Stimulated activated CD8-positive, alpha-beta memory T cell treated with anti-CD3 and anti-CD28 coated beads, Interleukin-7, amount 100 ng/mL, for 24 hours (primary cell): Measurements from ENCODE around the gene SNX2.

Experiments
- DNase-seq: peaks from one replicate; pipeline ENCODE4 v3.0.0-alpha.2; 2020; ENCODE audit warnings: low read depth

SNX2 gene

DNA sequence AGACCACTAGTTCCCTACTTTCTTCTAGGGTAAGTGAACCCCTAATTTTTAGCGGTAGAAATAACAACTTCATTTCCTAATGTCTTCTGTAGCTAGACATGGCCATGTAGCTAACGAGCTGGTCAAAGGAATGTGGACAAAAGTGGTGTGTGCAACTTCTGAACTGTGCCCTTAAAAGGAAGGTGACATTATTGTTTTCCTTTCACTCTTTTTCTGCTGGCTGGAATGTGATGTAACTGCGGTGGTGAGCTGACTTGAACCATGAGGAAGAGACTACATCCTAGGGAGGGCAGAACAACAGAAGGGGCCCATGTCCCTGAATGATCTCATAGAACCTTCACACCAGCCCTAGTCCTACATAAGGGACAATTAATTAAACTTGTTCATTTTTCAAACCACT, 1.3 kb upstream of the SNX2 start:
- no peak for DNase-seq

GRCh38 chr5:122774519-122774860, 390 bp upstream of the SNX2 start:
- no peak for DNase-seq

- no peak for DNase-seq
Observed at GRCh38 chr5:122775550-122776542, 966 bp downstream of the SNX2 start.

DNA sequence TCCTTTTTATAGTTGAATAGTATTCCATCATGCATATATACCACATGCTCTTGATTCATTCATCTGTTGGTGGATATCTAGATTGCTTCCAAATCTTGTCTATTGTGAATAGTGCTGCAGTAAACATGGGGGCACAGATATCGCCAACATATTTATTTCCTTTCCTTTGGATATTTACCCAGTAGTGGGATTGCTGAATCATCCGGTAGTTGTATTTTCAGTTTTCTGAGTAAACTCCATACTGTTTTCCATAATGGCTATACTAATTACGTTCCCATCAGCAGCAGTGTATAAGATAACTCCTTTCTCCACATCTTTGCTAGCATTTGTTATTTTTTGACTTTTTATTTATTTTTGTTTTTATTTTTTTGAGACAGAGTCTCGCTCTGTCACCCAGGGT, 3.3 kb downstream of the SNX2 start:
- DNase-seq, result no peak

DNA sequence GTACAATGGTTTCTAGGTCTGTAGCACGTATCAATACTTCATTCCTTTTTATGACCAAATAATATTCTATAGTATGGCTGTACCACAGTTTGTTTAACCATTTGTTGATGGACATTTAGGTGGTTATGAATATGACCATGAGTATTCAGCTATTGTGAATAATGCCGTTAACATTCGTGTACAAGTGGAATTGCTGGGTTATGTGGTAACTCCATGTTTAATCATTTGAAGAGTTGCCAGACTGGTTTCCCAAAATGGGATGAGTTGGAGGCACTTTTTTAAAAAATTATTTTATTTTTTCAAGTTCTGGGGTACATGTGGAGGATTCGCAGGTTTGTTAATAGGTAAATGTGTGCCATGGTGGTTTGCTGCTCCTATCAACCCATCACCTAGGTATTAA, 4.6 kb downstream of the SNX2 start:
- DNase-seq, result no peak

- DNase-seq, result no peak
Observed at GRCh38 chr5:122780296-122780695, 5.4 kb downstream of the SNX2 start.

DNA sequence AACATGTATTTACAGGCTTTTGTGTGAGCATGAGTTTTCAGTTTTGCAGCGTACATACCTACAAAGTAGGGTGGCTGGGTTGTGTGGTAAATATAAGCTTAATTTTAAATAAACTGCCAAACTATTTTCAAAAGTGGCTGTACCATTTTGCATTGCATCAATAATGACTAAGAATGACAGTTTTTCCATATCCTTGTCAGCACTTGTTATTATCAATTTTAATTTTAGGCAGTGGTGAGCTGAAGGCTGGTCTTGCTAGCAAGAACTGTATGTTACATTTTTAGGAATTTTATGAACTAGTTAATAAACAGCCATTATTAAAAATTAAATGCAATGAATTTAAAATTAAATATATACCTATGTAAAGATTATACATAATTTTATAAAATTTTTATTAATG, 6.6 kb downstream of the SNX2 start:
- DNase-seq, result no peak

DNA sequence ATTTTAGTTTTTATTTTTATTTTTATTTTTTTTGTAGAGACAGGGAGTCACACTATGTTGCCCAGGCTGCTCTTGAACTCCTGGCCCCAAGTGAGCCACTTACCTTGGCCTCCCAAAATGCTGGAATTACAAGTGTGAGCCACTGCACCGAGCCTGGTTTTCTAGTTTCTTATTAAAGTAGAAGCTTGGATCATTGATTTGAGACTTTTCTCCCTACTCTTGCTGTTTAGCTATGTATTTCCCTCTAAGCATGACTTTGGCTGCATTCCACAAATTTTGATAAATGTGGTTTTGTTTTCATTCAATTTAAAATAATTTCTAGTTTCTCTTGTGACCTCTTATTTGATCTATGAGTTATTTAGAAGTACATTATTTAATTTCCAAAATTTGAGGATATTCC, 10.4 kb downstream of the SNX2 start:
- DNase-seq, result no peak

DNA sequence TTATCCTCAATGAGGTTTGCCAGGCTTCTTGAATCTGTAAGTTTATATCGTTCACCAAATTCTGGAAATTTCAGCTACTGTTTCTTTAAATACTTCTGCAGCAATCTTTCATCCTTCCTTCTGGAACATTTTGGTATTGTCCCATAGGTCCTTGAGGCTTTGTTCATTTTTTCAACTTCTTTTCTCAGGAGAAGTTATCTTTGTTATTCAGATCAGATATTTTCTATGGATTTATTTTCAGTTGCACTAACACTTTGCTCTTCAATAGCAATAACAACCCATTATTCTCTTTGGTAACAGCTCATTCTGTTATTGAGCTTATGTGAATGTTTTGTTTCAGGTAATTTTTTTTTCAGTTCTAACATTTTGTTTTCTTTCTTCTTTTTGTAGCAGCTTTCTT, 13.5 kb downstream of the SNX2 start:
- DNase-seq, result no peak

DNA sequence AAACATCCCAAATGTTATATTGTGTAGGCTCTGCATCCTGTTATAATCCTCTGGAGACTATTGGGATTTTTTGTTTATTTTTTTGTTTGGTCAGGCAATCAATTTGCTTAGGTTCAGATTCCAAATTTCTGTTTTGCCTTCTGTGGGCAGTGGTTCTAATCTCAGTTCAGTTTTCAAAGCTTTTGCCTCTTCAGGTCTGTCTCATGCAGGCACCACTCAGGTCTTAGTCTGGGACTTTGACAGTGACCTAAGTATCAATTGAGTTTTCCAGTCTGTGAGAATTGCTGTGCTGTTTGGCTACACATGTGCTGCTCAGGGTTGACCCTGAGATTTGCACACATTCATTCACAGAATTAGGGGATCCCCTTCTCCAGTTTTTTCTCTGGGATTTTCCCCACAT, 14.1 kb downstream of the SNX2 start:
- no peak for DNase-seq

DNA sequence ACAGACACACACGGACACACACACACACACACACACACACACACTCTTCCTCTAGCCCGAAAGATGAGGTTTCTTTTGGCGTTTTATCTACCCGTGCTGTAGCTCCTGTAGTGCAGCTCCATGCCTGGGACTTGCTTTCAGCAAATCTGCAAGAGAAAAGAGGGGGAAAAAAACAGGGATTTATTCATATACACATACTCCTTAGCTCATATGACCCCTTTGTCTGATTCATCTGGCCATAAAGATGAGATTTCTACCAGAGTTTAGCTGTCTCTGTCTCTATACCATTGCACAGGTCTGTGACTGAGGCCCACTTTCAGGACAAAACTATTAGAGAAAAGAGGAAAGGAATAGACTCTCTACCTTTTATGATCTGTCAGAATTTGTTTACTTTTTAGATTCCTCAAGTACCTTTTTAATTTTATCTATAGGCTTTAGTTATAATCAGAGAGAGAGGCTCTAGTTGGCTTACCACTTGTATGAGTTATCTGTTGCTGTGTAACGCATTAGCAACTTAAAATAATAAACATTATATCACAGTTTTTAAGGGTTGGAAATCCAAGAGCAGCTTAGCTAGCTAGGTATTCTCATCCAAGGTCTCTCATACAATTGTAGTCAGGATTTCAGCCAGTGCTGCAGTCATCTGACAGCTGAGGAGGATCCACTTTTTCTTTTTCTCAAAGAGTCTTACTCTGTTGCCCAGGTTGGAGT, 14.7 kb downstream of the SNX2 start:
- no peak for DNase-seq

DNA sequence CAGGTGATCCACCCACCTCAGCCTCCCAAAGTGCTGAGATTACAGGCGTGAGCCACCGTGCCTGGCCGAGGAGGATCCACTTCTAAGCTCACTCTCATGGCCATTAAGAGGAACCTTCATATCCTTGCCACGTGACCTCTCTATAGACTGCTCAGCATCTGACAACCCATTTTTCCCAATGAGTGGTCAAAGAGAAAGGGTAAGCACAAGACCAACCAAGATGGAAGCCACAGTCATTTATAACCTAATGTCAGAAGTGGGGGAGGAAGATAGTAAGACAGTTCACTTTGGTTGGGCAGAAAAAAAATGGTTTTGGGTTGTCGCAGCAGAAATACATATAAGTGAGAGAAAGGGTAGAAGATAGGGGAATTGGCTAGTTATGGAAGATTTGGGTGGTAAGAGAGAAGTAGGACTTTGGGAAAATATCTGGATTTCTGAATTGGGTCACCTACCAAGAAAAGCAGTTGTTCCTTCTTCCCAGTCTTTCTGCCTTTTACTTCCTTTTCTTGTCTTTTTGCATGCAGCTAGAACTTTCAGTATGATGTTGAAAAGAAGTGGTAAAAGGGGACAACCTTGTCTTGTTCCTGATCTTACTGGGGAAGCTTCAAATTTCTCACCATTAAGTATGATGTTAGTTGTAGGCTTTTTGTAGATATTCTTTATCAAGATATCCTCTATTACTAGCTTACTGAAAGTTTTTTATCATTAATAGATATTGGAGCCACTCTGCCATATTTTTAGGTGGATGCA, 15.6 kb downstream of the SNX2 start:
- DNase-seq, result no peak

- DNase-seq, result no peak
Observed at GRCh38 chr5:122805481-122805880, 30.6 kb downstream of the SNX2 start.

- DNase-seq, result no peak
Observed at GRCh38 chr5:122810405-122810804, 35.5 kb downstream of the SNX2 start.

GRCh38 chr5:122815218-122815767, 40.4 kb downstream of the SNX2 start:
- DNase-seq, result no peak

DNA sequence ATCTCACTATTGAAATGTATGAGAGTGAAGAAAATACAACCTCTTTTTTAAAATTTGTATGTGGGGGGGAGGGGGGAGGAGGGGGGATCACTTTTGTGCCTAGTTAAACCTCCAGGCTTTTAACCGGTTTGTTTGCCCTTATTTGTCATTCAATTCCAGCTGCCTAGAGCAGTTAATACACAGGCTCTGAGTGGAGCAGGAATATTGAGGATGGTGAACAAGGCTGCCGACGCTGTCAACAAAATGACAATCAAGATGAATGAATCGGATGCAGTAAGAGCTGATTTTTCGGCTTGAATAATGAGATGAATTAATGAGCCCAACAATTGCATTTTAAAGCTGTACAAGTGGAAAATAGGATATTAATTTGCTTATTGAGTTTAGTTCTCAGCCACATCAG, 41.9 kb downstream of the SNX2 start:
- no peak for DNase-seq

GRCh38 chr5:122831984-122832383, 57.1 kb downstream of the SNX2 start:
- DNase-seq, result no peak

- DNase-seq, result no peak
Observed at GRCh38 chr5:122835681-122836080, 60.8 kb downstream of the SNX2 start.

DNA sequence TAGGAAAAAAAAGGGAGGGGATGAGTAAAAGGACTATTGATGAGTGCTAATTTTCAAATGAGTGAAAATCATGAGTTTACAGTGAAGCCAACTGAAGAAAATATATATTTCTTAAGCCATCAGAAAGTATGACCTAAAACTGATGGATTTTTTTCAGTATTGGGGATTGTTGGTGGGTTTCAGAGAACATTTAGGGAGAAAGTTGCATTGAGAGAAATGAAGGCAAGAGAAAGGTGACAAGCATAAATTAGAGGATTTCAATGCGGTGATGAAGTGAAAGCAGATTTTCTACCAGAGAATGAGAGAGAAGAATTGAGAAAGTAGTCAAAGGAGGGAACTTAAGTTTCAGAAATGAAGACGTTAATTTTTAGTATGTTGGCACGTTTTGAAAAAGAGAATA, 62.1 kb downstream of the SNX2 start:
- no peak for DNase-seq

- no peak for DNase-seq
Observed at GRCh38 chr5:122839731-122840130, 64.9 kb downstream of the SNX2 start.

- DNase-seq, result no peak
Observed at GRCh38 chr5:122842016-122842580, 67.2 kb downstream of the SNX2 start.
